Activated T-helper 2 cell treated with anti-CD3 and anti-CD28 coated beads, Interferon-gamma antibody, Interleukin-2, Interleukin-4, amounts not matched to agents 10 μg/mL and 5 μg/mL and 100 μg/mL, durations not matched to agents 14 hours and 24 hours and 36 hours (primary cell): ENCODE data around the gene ULBP3. TPM values are rescaled to one million over a fixed set of nuclear protein-coding genes. Genes with fewer than 3 reads are reported as not detected.
"Not testable (repeated sequence)": the region's sequence is repeated elsewhere in the genome, so short reads cannot be mapped to it uniquely, and the experiment has no call there.

Experiments used
- DNase-seq: peaks from one replicate; pipeline ENCODE4 v3.0.0; 2021; ENCODE audit warnings: low spot score
- H3K27ac Mint-ChIP-seq: one replicate; pipeline ENCODE4 v1.8.0; 2021; ENCODE audit warnings: mixed read lengths
- H3K27me3 Mint-ChIP-seq: one replicate; pipeline ENCODE4 v1.8.0; 2021; ENCODE audit warnings: low read depth, mixed read lengths
- H3K36me3 Mint-ChIP-seq: one replicate; pipeline ENCODE4 v1.8.0; 2021; ENCODE audit warnings: low read depth, mixed read lengths
- H3K4me1 Mint-ChIP-seq: one replicate; pipeline ENCODE4 v1.8.0; 2021; ENCODE audit warnings: low read depth, mixed read lengths
- H3K4me3 Mint-ChIP-seq: one replicate; pipeline ENCODE4 v1.8.0; 2021; ENCODE audit warnings: low read depth, mild to moderate bottlenecking, moderate library complexity, mixed read lengths
- H3K9me3 Mint-ChIP-seq: one replicate; pipeline ENCODE4 v1.8.0; 2021; ENCODE audit warnings: mixed read lengths
- intact Hi-C: fragments of 100-400 bp; cut with micrococcal nuclease; formaldehyde crosslinking; loops from one replicate; pipeline ENCODE4 v1.15.1; 2023
- total RNA-seq: library from RNA; stranded (reverse); gene quantifications from 2 replicates; pipeline ENCODE4 v1.2.3, GENCODE V29; 2022

The ULBP3 gene
- total RNA-seq, 1 donor from 2014 or later = 0.52 TPM

DNA sequence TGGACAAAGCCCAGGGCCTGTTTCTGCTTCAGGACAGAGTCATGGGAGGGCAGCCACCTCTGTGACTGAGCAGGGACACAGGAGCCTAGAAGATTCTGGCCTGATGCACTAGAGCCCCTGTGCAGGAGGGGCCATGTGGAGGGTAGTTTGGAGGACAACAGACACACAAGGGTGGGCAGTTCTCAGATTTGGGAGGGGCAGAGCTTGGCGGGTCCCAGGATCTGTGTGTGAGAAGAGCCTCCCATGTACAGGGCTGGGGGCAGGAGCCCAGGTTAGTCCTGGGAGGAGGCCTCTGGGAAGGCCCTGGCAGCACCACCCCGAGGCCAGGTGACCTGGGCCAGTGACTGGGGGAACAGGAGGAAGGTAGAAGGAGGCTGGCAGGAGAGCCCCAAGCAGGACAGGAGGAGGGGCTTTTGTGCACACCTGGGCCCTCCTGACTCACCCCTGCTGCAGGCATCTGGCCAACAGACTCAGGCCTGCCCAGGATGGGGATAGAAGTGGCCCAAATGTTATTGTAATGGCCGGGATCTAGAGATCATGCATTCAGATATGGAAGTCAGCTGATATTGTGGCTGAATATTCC lies 1.4 kb upstream of the ULBP3 start:
- Mint-ChIP-seq H3K4me3 (no peak overlapping the region), H3K4me1 (peaks cover 22% of the 10 kb centered on the region), H3K27me3 (peaks cover 42% of the 10 kb centered on the region), H3K9me3 (no peaks in the 10 kb centered on the region), H3K27ac (no peak overlapping the region), H3K36me3 (no peaks in the 10 kb centered on the region)
- DNase-seq = no peak
- intact Hi-C loops = no loop called here

- H3K36me3 Mint-ChIP-seq = no peaks in the 10 kb centered on the region
- H3K4me3 Mint-ChIP-seq = no peak overlapping the region
- H3K9me3 Mint-ChIP-seq = no peaks in the 10 kb centered on the region
- DNase-seq = no peak
- intact Hi-C loops = loop anchor here (5.0 kb wide), 1 partner anchor 62 kb away; no protein-coding TSS in a partner anchor
- peaks cover 37% of the 10 kb centered on the region for H3K27me3 Mint-ChIP-seq
- H3K27ac Mint-ChIP-seq = no peak overlapping the region
- peaks cover 22% of the 10 kb centered on the region for H3K4me1 Mint-ChIP-seq
Observed at GRCh38 chr6:150069706-150070105, 785 bp upstream of the ULBP3 start.

DNA sequence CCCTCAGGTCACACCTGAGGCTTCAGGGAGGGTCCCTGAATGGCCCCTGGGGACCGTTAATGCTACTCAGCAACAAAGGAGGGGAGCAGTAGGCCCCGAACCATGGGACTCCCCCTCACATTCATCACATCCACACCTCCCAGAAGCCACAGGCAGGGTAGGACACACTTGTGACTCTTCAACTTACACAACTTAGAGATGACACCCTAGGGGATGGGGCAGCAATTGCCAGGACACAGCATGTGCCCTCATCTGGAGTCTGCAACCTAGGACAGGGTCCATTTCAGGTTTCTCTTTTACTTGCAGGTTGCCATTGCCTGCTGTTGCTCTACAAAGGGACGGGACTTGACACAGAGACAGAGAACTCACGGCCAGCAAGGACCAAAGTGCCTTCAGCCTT lies 770 bp downstream of the ULBP3 start:
- H3K36me3 Mint-ChIP-seq = no peaks in the 10 kb centered on the region
- no peak for DNase-seq
- peak overlapping the region; percentile 70 for H3K4me3 Mint-ChIP-seq
- peaks cover 25% of the 10 kb centered on the region for H3K27me3 Mint-ChIP-seq
- H3K4me1 Mint-ChIP-seq = peaks cover 18% of the 10 kb centered on the region
- H3K9me3 Mint-ChIP-seq = no peaks in the 10 kb centered on the region
- intact Hi-C loops = loop anchor here (5.0 kb wide), 1 partner anchor 61 kb away; no protein-coding TSS in a partner anchor
- H3K27ac Mint-ChIP-seq = no peak overlapping the region

- Mint-ChIP-seq H3K4me3 (no peak overlapping the region), H3K4me1 (peaks cover 9% of the 10 kb centered on the region), H3K36me3 (no peaks in the 10 kb centered on the region), H3K27me3 (peaks cover 26% of the 10 kb centered on the region), H3K27ac (no peak overlapping the region), H3K9me3 (no peaks in the 10 kb centered on the region)
- DNase-seq = no peak
- intact Hi-C loops = loop anchor here (5.0 kb wide), 1 partner anchor 58 kb away; no protein-coding TSS in a partner anchor
Observed at GRCh38 chr6:150065083-150065482, 3.8 kb downstream of the ULBP3 start.

GRCh38 chr6:150063640-150064039 lies 5.3 kb downstream of the ULBP3 start:
- Mint-ChIP-seq H3K27ac (no peak overlapping the region), H3K9me3 (no peaks in the 10 kb centered on the region)
- intact Hi-C loops = no loop called here

GRCh38 chr6:150059973-150060372 lies 8.9 kb downstream of the ULBP3 start:
- DNase-seq, H3K27ac Mint-ChIP-seq, H3K36me3 Mint-ChIP-seq, H3K9me3 Mint-ChIP-seq, H3K4me3 Mint-ChIP-seq, H3K4me1 Mint-ChIP-seq, intact Hi-C loops: not testable (repeated sequence)
- peaks cover 26% of the 10 kb centered on the region for H3K27me3 Mint-ChIP-seq

More at GRCh38 chr6:150063640-150064039, 5.3 kb downstream of the ULBP3 start:
- no peak for DNase-seq
- Mint-ChIP-seq H3K4me3 (no peak overlapping the region), H3K36me3 (no peaks in the 10 kb centered on the region), H3K4me1 (peaks cover 12% of the 10 kb centered on the region), H3K27me3 (peaks cover 32% of the 10 kb centered on the region)

DNA sequence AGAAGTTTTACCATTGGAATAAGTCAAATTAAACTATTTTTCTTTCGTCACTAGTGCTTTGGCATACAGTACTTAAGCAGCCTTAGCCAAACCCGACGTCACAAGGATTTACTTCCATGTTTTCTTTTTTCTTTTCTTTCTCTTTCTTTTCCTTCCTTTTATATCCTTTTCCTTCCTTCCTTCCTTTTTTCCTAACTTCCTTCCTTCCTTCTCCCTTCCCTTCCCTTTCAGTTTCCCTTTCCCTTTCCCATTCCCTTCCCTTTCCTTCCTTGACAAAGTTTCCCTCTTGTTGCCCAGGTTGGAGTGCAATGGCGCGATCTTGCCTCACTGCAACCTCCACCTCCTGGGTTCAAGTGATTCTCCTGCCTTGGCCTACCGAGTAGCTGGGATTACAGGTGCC lies 9.9 kb downstream of the ULBP3 start:
- intact Hi-C loops = no loop called here
- Mint-ChIP-seq H3K9me3 (no peaks in the 10 kb centered on the region), H3K27me3 (peaks cover 35% of the 10 kb centered on the region), H3K4me3 (no peak overlapping the region), H3K4me1 (peaks cover 8% of the 10 kb centered on the region), H3K36me3 (no peaks in the 10 kb centered on the region), H3K27ac (no peak overlapping the region)
- DNase-seq = no peak

GRCh38 chr6:150058231-150058792 lies 10.6 kb downstream of the ULBP3 start:
- Mint-ChIP-seq H3K27ac (no peak overlapping the region), H3K4me1 (peaks cover 8% of the 10 kb centered on the region), H3K4me3 (no peak overlapping the region), H3K9me3 (no peaks in the 10 kb centered on the region), H3K36me3 (no peaks in the 10 kb centered on the region), H3K27me3 (peaks cover 39% of the 10 kb centered on the region)
- DNase-seq = no peak
- intact Hi-C loops = no loop called here

DNA sequence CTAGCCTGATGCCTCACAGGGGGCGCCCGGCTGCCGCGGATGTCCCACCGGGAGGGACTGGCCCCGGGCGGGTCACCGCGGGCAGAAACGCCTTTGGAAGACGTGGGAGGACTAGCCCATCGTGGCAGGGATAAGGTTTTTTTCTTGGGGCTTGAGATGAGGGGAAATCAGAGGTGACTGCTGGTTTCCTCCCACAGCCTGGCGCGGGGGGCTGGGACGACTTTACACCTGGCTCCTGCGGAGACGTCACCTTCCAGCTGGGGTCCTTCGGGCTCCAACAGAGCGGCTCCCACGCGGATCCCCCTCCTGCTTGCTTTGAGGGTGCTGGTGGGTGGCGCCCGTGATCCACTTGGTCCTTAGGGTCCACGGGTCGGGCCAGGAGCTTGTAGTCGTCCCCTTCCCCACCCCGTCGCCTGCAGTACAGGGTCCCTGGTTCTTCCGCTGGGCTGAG lies 11.4 kb downstream of the ULBP3 start:
- Mint-ChIP-seq H3K36me3 (no peaks in the 10 kb centered on the region), H3K4me1 (peaks cover 8% of the 10 kb centered on the region), H3K27ac (no peak overlapping the region), H3K27me3 (peaks cover 45% of the 10 kb centered on the region), H3K9me3 (no peaks in the 10 kb centered on the region), H3K4me3 (no peak overlapping the region)
- intact Hi-C loops = no loop called here
- no peak for DNase-seq

GRCh38 chr6:150056916-150057315 lies 12.0 kb downstream of the ULBP3 start:
- Mint-ChIP-seq H3K27ac (no peak overlapping the region), H3K4me3 (no peak overlapping the region), H3K9me3 (no peaks in the 10 kb centered on the region), H3K27me3 (peaks cover 49% of the 10 kb centered on the region), H3K4me1 (peaks cover 8% of the 10 kb centered on the region), H3K36me3 (no peaks in the 10 kb centered on the region)
- intact Hi-C loops = no loop called here
- no peak for DNase-seq

GRCh38 chr6:150056156-150056555 lies 12.8 kb downstream of the ULBP3 start:
- Mint-ChIP-seq H3K4me1 (peaks cover 8% of the 10 kb centered on the region), H3K27ac (no peak overlapping the region), H3K36me3 (no peaks in the 10 kb centered on the region), H3K27me3 (peaks cover 51% of the 10 kb centered on the region), H3K9me3 (no peaks in the 10 kb centered on the region), H3K4me3 (no peak overlapping the region)
- intact Hi-C loops = no loop called here
- DNase-seq = no peak

DNA sequence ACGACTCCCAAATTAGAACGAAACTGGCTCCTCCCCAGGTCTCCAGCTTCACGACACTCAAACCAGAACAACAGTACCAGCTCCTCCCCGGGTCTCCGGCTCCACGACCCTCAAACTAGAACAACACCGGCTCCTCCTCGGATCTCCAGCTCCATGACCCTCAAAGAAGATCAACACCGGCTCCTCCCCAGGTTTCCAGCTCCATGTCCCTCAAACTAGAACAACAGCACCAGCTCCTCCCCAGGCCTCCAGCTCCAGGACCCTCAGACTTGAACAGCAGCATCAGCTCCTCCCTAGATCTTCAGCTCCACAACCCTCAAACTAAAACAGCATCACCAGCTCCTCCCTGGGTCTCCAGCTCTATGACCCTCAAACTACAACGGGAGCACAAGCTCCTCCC lies 13.8 kb downstream of the ULBP3 start:
- Mint-ChIP-seq H3K4me1 (peaks cover 6% of the 10 kb centered on the region), H3K27me3 (peaks cover 54% of the 10 kb centered on the region), H3K27ac (no peak overlapping the region), H3K9me3 (no peaks in the 10 kb centered on the region), H3K4me3 (no peak overlapping the region), H3K36me3 (no peaks in the 10 kb centered on the region)
- DNase-seq = no peak
- intact Hi-C loops = no loop called here

DNA sequence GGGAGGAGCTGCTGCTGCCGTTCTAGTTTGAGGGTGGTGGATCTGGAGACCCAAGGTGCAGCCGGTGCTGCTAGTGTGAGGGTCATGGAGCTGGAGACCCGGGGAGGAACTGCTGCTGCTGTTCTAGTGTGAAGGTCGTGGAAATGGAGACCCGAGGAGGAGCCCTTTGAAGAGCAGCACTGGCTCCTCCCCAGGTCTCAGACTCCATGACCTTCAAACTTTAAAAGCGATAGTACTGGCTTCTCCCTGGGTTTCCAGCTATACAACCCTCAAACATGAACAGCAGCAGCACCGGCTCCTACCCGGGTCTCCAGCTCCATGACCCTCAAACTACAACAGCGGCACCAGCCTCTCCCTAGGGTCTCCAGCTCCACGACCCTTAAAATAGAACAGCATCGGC lies 15.5 kb downstream of the ULBP3 start:
- Mint-ChIP-seq H3K4me3 (no peak overlapping the region), H3K27me3 (peaks cover 46% of the 10 kb centered on the region), H3K9me3 (no peaks in the 10 kb centered on the region), H3K36me3 (no peaks in the 10 kb centered on the region), H3K4me1 (no peaks in the 10 kb centered on the region), H3K27ac (no peak overlapping the region)
- intact Hi-C loops = no loop called here
- DNase-seq = no peak
